Kidney (tissue), 22 donors: Measurements from ENCODE around the gene RNF17. TPM values are rescaled to one million over a fixed set of nuclear protein-coding genes. Genes with fewer than 3 reads are reported as not detected.

ENCODE experiments used
- DNase-seq, 5 donors: peaks; one replicate each; pipeline ENCODE4 v3.0.0-alpha.2; 2013 to 2020
- FAIRE-seq: peaks from 2 replicates; lab custom pipeline; 2012; peaks lifted over from hg19 to GRCh38; lab: Jason Lieb, UNC
- H3K27ac ChIP-seq, 2 donors: one replicate each; pipeline ENCODE4 v1.7.0; 2013; ENCODE audit warnings: low read depth in 2 of 2, low read length in 2 of 2, inconsistent platforms in 1 of 2
- H3K27me3 ChIP-seq: one replicate; pipeline ENCODE4 v1.7.1; 2013; ENCODE audit warnings: low read length, inconsistent platforms; ENCODE audit not compliant: control insufficient read depth, insufficient read depth
- H3K36me3 ChIP-seq, 3 donors: one replicate each; pipeline versions ENCODE4 v1.7.0 to v1.7.1; 2013; ENCODE audit warnings: low read length in 3 of 3, control low read depth in 1 of 3, inconsistent platforms in 1 of 3; ENCODE audit not compliant: insufficient read depth in 3 of 3, control insufficient read depth in 2 of 3
- H3K4me1 ChIP-seq, 3 donors: one replicate each; pipeline versions ENCODE4 v1.7.0 to v1.7.1; 2013; ENCODE audit warnings: low read length in 3 of 3, inconsistent platforms in 1 of 3, low read depth in 1 of 3; ENCODE audit not compliant: control insufficient read depth in 2 of 3, insufficient read depth in 2 of 3
- H3K4me3 ChIP-seq, 3 donors: one replicate each; pipeline versions ENCODE4 v1.7.0 to v1.8.1; 2013; ENCODE audit warnings: low read length in 3 of 3, control low read depth in 1 of 3, inconsistent platforms in 1 of 3
- H3K9ac ChIP-seq, 3 donors: one replicate each; pipeline versions ENCODE4 v1.7.0 to v1.7.1; 2013; ENCODE audit warnings: low read length in 3 of 3, control low read depth in 1 of 3, inconsistent platforms in 1 of 3
- H3K9me3 ChIP-seq, 3 donors: one replicate each; pipeline versions ENCODE4 v1.7.0 to v1.7.1; 2013; ENCODE audit warnings: low read length in 3 of 3, control low read depth in 1 of 3, inconsistent platforms in 1 of 3; ENCODE audit not compliant: control insufficient read depth in 2 of 3, insufficient read depth in 1 of 3
- intact Hi-C: fragments of 100-400 bp; cut with DNase I; formaldehyde crosslinking; loops from one replicate; pipeline ENCODE4 v1.11.1; 2022
- long read RNA-seq, 10 donors: library from polyadenylated mRNA in 1 of 10; unstranded in 1 of 10; transcript quantifications; one replicate each; pipeline ENCODE4 v2.0.0 and lab custom pipeline, GENCODE V29; 2021 to 2026
- polyA plus RNA-seq: library from polyadenylated mRNA; stranded (reverse); fragments of 350-450 nt; fragmentation: Illumina TruSeq; extraction: RNeasy Lipid Tissue Mini Kit (QIAGEN cat#74804); gene quantifications from one replicate; pipeline ENCODE4 v1.2.3, GENCODE V29; 2014; ENCODE audit warnings: low read depth, low replicate concordance; ENCODE audit not compliant: insufficient read depth
- total RNA-seq: library from RNA; stranded (reverse); fragmentation: NEBNext Ultra II Directional; extraction: Animal tissue kit (Norgen Biotek cat#: 25700); gene quantifications from one replicate; pipeline ENCODE4 v1.2.1, GENCODE V29; 2021
- TF ChIP-seq, protein P1 (sequence below): IDR thresholded peaks from 3 replicates; pipeline ENCODE4 v1.5.1; 2012; ENCODE audit warnings: mild to moderate bottlenecking, moderate library complexity, borderline replicate concordance; ENCODE audit not compliant: insufficient read depth; ENCODE audit errors: extremely low read depth
- donor health status: control.
- donor health status: control.
- donor health status: control.
- donor health status: control.
- donor health status: control.
- donor health status: DM: yes; HTN: yes; CAD: no.
- donor health status: Normal renal cell carcinoma (clear cell type).

Gene RNF17, protein sequence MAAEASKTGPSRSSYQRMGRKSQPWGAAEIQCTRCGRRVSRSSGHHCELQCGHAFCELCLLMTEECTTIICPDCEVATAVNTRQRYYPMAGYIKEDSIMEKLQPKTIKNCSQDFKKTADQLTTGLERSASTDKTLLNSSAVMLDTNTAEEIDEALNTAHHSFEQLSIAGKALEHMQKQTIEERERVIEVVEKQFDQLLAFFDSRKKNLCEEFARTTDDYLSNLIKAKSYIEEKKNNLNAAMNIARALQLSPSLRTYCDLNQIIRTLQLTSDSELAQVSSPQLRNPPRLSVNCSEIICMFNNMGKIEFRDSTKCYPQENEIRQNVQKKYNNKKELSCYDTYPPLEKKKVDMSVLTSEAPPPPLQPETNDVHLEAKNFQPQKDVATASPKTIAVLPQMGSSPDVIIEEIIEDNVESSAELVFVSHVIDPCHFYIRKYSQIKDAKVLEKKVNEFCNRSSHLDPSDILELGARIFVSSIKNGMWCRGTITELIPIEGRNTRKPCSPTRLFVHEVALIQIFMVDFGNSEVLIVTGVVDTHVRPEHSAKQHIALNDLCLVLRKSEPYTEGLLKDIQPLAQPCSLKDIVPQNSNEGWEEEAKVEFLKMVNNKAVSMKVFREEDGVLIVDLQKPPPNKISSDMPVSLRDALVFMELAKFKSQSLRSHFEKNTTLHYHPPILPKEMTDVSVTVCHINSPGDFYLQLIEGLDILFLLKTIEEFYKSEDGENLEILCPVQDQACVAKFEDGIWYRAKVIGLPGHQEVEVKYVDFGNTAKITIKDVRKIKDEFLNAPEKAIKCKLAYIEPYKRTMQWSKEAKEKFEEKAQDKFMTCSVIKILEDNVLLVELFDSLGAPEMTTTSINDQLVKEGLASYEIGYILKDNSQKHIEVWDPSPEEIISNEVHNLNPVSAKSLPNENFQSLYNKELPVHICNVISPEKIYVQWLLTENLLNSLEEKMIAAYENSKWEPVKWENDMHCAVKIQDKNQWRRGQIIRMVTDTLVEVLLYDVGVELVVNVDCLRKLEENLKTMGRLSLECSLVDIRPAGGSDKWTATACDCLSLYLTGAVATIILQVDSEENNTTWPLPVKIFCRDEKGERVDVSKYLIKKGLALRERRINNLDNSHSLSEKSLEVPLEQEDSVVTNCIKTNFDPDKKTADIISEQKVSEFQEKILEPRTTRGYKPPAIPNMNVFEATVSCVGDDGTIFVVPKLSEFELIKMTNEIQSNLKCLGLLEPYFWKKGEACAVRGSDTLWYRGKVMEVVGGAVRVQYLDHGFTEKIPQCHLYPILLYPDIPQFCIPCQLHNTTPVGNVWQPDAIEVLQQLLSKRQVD (N-terminal part only)
- total RNA-seq (not detected), polyA plus RNA-seq (not detected)
- long read RNA-seq, donor 1 = 0 reads
- long read RNA-seq, donor 2 = 0 reads
- long read RNA-seq, donor 3, partial matches to known transcripts = 10 of 10 reads
- long read RNA-seq, donor 3, other reads (novel, unspliced or antisense) = 0 of 10 reads
- long read RNA-seq, donor 4 = 0 reads
- long read RNA-seq, donor 5 = 0 reads
- long read RNA-seq, donor 6 = 0 reads
- long read RNA-seq, donor 7 = 0 reads
- long read RNA-seq, donor 8 = 0 reads
- long read RNA-seq, donor 9 = 0 reads
- long read RNA-seq, donor 10 = 0 reads

DNA sequence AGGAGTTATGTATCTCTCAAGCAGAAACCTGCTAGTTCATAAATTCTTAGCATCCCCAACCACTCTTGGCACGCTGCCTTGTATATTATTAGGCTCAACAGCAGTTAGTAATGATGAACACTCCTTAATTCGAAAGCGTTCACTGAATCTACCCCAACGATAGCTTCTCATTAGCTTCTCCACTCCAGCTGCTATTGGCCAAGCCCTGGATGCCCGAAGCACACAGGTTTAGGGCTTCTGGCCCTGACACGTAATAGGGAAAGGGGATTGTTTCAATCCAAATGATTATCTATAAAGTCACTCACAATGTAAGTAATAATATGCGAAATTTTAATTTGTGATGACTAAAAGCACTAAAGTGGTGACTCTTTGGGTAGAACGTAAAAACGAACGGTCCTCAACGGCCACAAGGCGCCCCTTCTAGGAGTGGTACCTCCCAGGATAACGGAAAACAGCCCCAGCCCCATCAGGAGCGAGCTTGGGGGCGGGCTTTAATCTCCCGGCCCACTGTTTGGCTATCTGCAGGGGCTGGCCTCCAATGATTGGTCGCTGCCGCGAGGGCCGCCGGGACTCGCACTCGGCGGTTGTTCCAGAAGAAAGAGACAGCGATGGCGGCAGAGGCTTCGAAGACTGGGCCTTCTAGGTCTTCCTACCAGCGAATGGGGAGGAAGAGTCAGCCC, at the start of gene RNF17:
RNF17 (plus strand) TSS at position 574 of the 680 bp plus-strand sequence; CDS start at position 609, 35 bp downstream.
- Histone ChIP-seq H3K36me3 (no peaks in the 10 kb centered on the region), H3K4me3 (no peak within 1 kb of the TSS), H3K4me1 (no peaks in the 10 kb centered on the region), H3K9me3 (no peaks in the 10 kb centered on the region), H3K9ac (no peak within 1 kb of the TSS), H3K27me3 (no peaks in the 10 kb centered on the region), H3K27ac (no peak within 1 kb of the TSS)
- DNase-seq (peak in 1 of 5 donors; percentile 19), FAIRE-seq (no peak)
- TF ChIP-seq, protein P1, sequence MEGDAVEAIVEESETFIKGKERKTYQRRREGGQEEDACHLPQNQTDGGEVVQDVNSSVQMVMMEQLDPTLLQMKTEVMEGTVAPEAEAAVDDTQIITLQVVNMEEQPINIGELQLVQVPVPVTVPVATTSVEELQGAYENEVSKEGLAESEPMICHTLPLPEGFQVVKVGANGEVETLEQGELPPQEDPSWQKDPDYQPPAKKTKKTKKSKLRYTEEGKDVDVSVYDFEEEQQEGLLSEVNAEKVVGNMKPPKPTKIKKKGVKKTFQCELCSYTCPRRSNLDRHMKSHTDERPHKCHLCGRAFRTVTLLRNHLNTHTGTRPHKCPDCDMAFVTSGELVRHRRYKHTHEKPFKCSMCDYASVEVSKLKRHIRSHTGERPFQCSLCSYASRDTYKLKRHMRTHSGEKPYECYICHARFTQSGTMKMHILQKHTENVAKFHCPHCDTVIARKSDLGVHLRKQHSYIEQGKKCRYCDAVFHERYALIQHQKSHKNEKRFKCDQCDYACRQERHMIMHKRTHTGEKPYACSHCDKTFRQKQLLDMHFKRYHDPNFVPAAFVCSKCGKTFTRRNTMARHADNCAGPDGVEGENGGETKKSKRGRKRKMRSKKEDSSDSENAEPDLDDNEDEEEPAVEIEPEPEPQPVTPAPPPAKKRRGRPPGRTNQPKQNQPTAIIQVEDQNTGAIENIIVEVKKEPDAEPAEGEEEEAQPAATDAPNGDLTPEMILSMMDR = no peak
- intact Hi-C loops = no loop called here

GRCh38 chr13:24716011-24716410, 48.0 kb upstream of the RNF17 start:
- FAIRE-seq = no peak
- Histone ChIP-seq H3K9ac (no peak overlapping the region), H3K4me1 (no peaks in the 10 kb centered on the region), H3K4me3 (no peak overlapping the region), H3K27ac (no peak overlapping the region), H3K36me3 (no peaks in the 10 kb centered on the region), H3K9me3 (no peaks in the 10 kb centered on the region), H3K27me3 (no peaks in the 10 kb centered on the region)
- TF ChIP-seq, protein P1 = no peak
- no peak for DNase-seq
- intact Hi-C loops = no loop called here

- DNase-seq (no peak), FAIRE-seq (no peak)
- Histone ChIP-seq H3K36me3 (no peaks in the 10 kb centered on the region), H3K4me3 (no peak overlapping the region), H3K27ac (no peak overlapping the region), H3K9ac (no peak overlapping the region), H3K27me3 (no peaks in the 10 kb centered on the region), H3K9me3 (no peaks in the 10 kb centered on the region), H3K4me1 (no peaks in the 10 kb centered on the region)
- TF ChIP-seq, protein P1 = no peak
- intact Hi-C loops = no loop called here
These were observed 47.5 kb upstream of the RNF17 start for GRCh38 chr13:24716446-24716845.
